ENCODE data around the gene ANKRD42.

ANKRD42 gene

DNA sequence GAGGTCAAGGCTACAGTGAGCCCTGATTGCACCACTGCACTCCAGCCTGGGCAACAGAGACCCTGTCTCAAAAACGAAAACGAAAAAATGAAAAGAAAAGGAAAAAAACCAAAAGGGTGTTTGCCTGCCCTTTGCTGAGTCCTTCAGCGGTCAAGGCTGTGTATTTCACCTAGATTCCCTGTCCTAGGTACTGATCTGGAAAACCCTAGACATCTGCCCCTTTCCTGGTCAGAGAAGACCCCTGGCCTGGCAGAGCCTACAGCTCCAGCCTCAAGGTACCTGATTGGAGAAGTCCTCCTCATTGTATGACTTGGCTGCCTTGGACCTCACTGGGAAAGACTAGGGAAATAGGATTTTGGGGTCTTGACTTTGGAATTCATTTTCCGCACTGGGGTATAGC lies 100.7 kb downstream of the ANKRD42 start:
- no peak overlapping the region for H3K27ac ChIP-seq (ENCODE audit: low read length)
- no peaks in the 10 kb centered on the region for H3K4me1 ChIP-seq (ENCODE audit: control insufficient read depth in 1 of 2, insufficient read depth in 2 of 2, low read length in 2 of 2)
- H3K27me3 ChIP-seq (ENCODE audit: low read depth, low read length): no peaks in the 10 kb centered on the region
- no peaks in the 10 kb centered on the region for H3K36me3 ChIP-seq (ENCODE audit: control insufficient read depth in 1 of 2, insufficient read depth in 2 of 2, low read length in 2 of 2)
- no peak overlapping the region for H3K4me3 ChIP-seq (ENCODE audit: low read depth in 1 of 2, low read length in 2 of 2)
- H3K9me3 ChIP-seq (ENCODE audit: control insufficient read depth in 1 of 2, low read length in 2 of 2): no peaks in the 10 kb centered on the region

All from muscle layer of duodenum (tissue), 2 donors.